Measurements from ENCODE around the gene PTDSS2. TPM values are rescaled to one million over a fixed set of nuclear protein-coding genes. Genes with fewer than 3 reads are reported as not detected.
A peak's percentile ranks its signal among the peaks of the same experiment; 100 is the strongest.

Gene PTDSS2
- total RNA-seq, 2 donors from 2014 or later = 55.2 to 56.1 TPM

GRCh38 chr11:496834-497564, 46.9 kb downstream of the PTDSS2 start:
- Histone ChIP-seq H3K9me3 (ENCODE audit: control insufficient read depth, low read length) (peaks cover 5% of the 10 kb centered on the region), H3K9ac (ENCODE audit: extremely low read depth, low read length, poor library complexity, severe bottlenecking) (no peak overlapping the region), H3K27me3 (ENCODE audit: control insufficient read depth, insufficient read depth, low read length, poor library complexity, severe bottlenecking) (no peaks in the 10 kb centered on the region), H3K4me3 (ENCODE audit: low read length) (no peak overlapping the region), H3K4me1 (ENCODE audit: control insufficient read depth, insufficient read depth, low read length) (no peaks in the 10 kb centered on the region), H3K27ac (ENCODE audit: low read depth, low read length) (no peak overlapping the region), H3K36me3 (ENCODE audit: control insufficient read depth, insufficient read depth, low read length) (peaks cover 48% of the 10 kb centered on the region)
- 96 to 97% methylated on average over 34 of the region's 34 CpGs for WGBS, 2 experiments (ENCODE audit: insufficient coverage in 1 of 2, insufficient read length in 1 of 2)
- H3K27me3 Mint-ChIP-seq (ENCODE audit: insufficient read depth) = no peaks in the 10 kb centered on the region
- peaks cover 56% of the 10 kb centered on the region for H3K36me3 Mint-ChIP-seq (ENCODE audit: low read depth)
- peak; percentile 66 for DNase-seq
- no peaks in the 10 kb centered on the region for H3K4me1 Mint-ChIP-seq
- TF ChIP-seq, protein P1, sequence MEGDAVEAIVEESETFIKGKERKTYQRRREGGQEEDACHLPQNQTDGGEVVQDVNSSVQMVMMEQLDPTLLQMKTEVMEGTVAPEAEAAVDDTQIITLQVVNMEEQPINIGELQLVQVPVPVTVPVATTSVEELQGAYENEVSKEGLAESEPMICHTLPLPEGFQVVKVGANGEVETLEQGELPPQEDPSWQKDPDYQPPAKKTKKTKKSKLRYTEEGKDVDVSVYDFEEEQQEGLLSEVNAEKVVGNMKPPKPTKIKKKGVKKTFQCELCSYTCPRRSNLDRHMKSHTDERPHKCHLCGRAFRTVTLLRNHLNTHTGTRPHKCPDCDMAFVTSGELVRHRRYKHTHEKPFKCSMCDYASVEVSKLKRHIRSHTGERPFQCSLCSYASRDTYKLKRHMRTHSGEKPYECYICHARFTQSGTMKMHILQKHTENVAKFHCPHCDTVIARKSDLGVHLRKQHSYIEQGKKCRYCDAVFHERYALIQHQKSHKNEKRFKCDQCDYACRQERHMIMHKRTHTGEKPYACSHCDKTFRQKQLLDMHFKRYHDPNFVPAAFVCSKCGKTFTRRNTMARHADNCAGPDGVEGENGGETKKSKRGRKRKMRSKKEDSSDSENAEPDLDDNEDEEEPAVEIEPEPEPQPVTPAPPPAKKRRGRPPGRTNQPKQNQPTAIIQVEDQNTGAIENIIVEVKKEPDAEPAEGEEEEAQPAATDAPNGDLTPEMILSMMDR (conservative IDR thresholded peaks at IDR 0.05) = no peak
- H3K4me3 Mint-ChIP-seq = no peak overlapping the region
- peak overlapping the region; percentile 66 for H3K27ac Mint-ChIP-seq
- H3K9me3 Mint-ChIP-seq = peaks cover 11% of the 10 kb centered on the region

DNA sequence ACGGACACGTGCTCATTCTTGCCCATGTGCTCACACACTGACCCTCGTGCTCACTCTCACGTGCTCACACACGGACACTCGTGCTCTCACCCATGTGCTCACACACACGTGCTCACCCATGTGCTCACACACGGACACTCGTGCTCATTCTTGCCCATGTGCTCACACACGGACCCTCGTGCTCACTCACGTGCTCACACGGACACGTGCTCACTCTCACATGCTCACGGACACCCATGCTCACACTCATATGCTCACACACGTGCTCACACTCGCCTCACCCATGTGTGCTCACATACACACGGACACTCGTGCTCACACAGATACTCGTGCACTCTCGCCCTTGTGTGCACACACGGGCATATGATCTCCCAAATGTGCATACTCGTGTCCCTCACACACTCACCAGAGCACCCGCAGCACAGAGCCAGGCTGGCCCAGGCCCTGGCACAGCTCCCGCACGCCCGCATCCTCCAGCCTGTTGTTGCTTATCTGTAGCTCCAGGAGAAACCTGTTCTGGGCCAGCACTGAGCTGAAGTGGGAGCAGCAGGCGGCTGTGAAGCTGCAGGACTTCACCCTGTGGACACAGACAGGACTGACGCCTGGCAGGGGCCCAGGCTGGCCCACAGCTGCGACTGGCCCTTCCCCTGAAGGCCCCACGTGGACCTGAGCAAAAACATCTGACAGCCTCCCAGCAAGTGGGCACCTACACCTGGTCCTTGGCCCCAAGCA, 47.7 kb downstream of the PTDSS2 start:
- H3K36me3 Mint-ChIP-seq (ENCODE audit: low read depth) = peaks cover 53% of the 10 kb centered on the region
- 95% methylated on average over 31 of the region's 31 CpGs for WGBS, 2 experiments (ENCODE audit: insufficient coverage in 1 of 2, insufficient read length in 1 of 2)
- peak overlapping the region; percentile 44 for H3K27ac Mint-ChIP-seq

GRCh38 chr11:498297-499181, 48.5 kb downstream of the PTDSS2 start:
- 92 to 93% methylated on average over 16 to 39 of the region's 39 CpGs for WGBS, 2 experiments (ENCODE audit: insufficient coverage in 1 of 2, insufficient read length in 1 of 2)
- Histone ChIP-seq H3K27me3 (ENCODE audit: control insufficient read depth, insufficient read depth, low read length, poor library complexity, severe bottlenecking) (no peaks in the 10 kb centered on the region), H3K9ac (ENCODE audit: extremely low read depth, low read length, poor library complexity, severe bottlenecking) (no peak overlapping the region), H3K4me1 (ENCODE audit: control insufficient read depth, insufficient read depth, low read length) (no peaks in the 10 kb centered on the region), H3K36me3 (ENCODE audit: control insufficient read depth, insufficient read depth, low read length) (peaks cover 48% of the 10 kb centered on the region), H3K4me3 (ENCODE audit: low read length) (no peak overlapping the region), H3K9me3 (ENCODE audit: control insufficient read depth, low read length) (peaks cover 5% of the 10 kb centered on the region), H3K27ac (ENCODE audit: low read depth, low read length) (no peak overlapping the region)
- DNase-seq = peak; percentile 33
- Mint-ChIP-seq H3K4me1 (no peaks in the 10 kb centered on the region), H3K27me3 (ENCODE audit: insufficient read depth) (no peaks in the 10 kb centered on the region), H3K27ac (no peak overlapping the region), H3K4me3 (no peak overlapping the region), H3K36me3 (ENCODE audit: low read depth) (peaks cover 53% of the 10 kb centered on the region), H3K9me3 (peaks cover 11% of the 10 kb centered on the region)
- TF ChIP-seq, protein P1 (conservative IDR thresholded peaks at IDR 0.05) = no peak

More for the DNA sequence above, 47.7 kb downstream of the PTDSS2 start:
- no peak for DNase-seq
- Histone ChIP-seq H3K4me1 (ENCODE audit: control insufficient read depth, insufficient read depth, low read length) (no peaks in the 10 kb centered on the region), H3K27me3 (ENCODE audit: control insufficient read depth, insufficient read depth, low read length, poor library complexity, severe bottlenecking) (no peaks in the 10 kb centered on the region), H3K36me3 (ENCODE audit: control insufficient read depth, insufficient read depth, low read length) (peaks cover 48% of the 10 kb centered on the region), H3K9ac (ENCODE audit: extremely low read depth, low read length, poor library complexity, severe bottlenecking) (no peak overlapping the region), H3K27ac (ENCODE audit: low read depth, low read length) (no peak overlapping the region), H3K9me3 (ENCODE audit: control insufficient read depth, low read length) (peaks cover 5% of the 10 kb centered on the region), H3K4me3 (ENCODE audit: low read length) (no peak overlapping the region)
- Mint-ChIP-seq H3K4me3 (no peak overlapping the region), H3K9me3 (peaks cover 11% of the 10 kb centered on the region), H3K4me1 (no peaks in the 10 kb centered on the region), H3K27me3 (ENCODE audit: insufficient read depth) (no peaks in the 10 kb centered on the region)
- TF ChIP-seq, protein P1 (conservative IDR thresholded peaks at IDR 0.05) = no peak

Measured in endodermal cell (in vitro differentiated cells).